GM12878 (cell line): ENCODE results near the gene CTIF. TPM values are rescaled to one million over a fixed set of nuclear protein-coding genes. Genes with fewer than 3 reads are reported as not detected.

Experiments used
- ATAC-seq: fragments of 200-7000 bp; cut with Tn5 transposase; 3 replicates; pipeline ENCODE4 v1.9.1; 2020; ENCODE audit warnings: mild to moderate bottlenecking, moderate library complexity
- BruUV-seq: library from RNA; stranded (reverse); fragments of 400-500 nt; replicated peaks from 2 replicates; lab custom pipeline; 2021; lab: Mats Ljungman, UMichigan
- CTCF ChIA-PET: fragments of 300-600 bp; sonication (Branson Sonifier 250); formaldehyde crosslinking; extraction: SDS; loops from one replicate; lab custom pipeline; 2021; ENCODE audit warnings: inconsistent platforms; lab: Yijun Ruan, JAX
- POLR2A ChIA-PET: fragments of 350-600 bp; formaldehyde crosslinking; extraction: SDS; loops from one replicate; lab custom pipeline; 2021; ENCODE audit warnings: inconsistent platforms; lab: Charles Lee
- RAD21 ChIA-PET: fragments of 300-600 bp; sonication (Branson Sonifier 250); formaldehyde crosslinking; loops from one replicate; lab custom pipeline; 2023; ENCODE audit warnings: antibody characterized with exemption; ENCODE audit not compliant: unreplicated experiment; lab: Charles Lee
- SMC1A ChIA-PET: fragments of 300-600 bp; sonication (Branson Sonifier 250); formaldehyde crosslinking; loops from one replicate; lab custom pipeline; 2023; ENCODE audit not compliant: unreplicated experiment, uncharacterized antibody; lab: Charles Lee
- DNase-seq: peaks from one replicate; pipeline ENCODE4 v3.0.0-alpha.2; 2011; ENCODE audit warnings: low read depth, low spot score
- FAIRE-seq: peaks from 3 replicates; lab custom pipeline; 2011; peaks lifted over from hg19 to GRCh38; lab: Jason Lieb, UNC
- H2AFZ ChIP-seq: 2 replicates; pipeline ENCODE4 v1.6.0; 2011; ENCODE audit warnings: low read depth, low read length, control low read depth; ENCODE audit not compliant: control insufficient read depth
- H3K27ac ChIP-seq: 2 replicates; pipeline ENCODE4 v1.5.1; 2011; ENCODE audit warnings: control low read depth; ENCODE audit not compliant: control insufficient read depth, insufficient read depth
- H3K27me3 ChIP-seq, 2 experiments: replicated peaks in 1 of 2; 2 replicates each; pipeline versions ENCODE4 v1.6.0 to v1.6.1; 2011; ENCODE audit warnings: low read length in 1 of 2; ENCODE audit not compliant: control insufficient read depth in 2 of 2, insufficient read depth in 2 of 2
- H3K36me3 ChIP-seq, 2 experiments: 2 replicates each; pipeline ENCODE4 v1.5.1; 2011; ENCODE audit warnings: low read length in 1 of 2; ENCODE audit not compliant: control insufficient read depth in 2 of 2, insufficient read depth in 2 of 2
- H3K4me1 ChIP-seq: 2 replicates; pipeline ENCODE4 v1.6.1; 2011; ENCODE audit warnings: mild to moderate bottlenecking, low read length, moderate library complexity, mixed read lengths; ENCODE audit not compliant: control insufficient read depth, insufficient read depth
- H3K4me2 ChIP-seq: 2 replicates; pipeline ENCODE4 v1.6.0; 2011; ENCODE audit warnings: control low read depth; ENCODE audit not compliant: control insufficient read depth, insufficient read depth
- H3K4me3 ChIP-seq: fragments of 200-600 bp; sonication (generic); 2 replicates; pipeline ENCODE4 v1.5.1; 2016
- H3K79me2 ChIP-seq: 2 replicates; pipeline ENCODE4 v1.6.0; 2011; ENCODE audit warnings: low read length; ENCODE audit not compliant: control insufficient read depth, insufficient read depth
- H3K9ac ChIP-seq: 2 replicates; pipeline ENCODE4 v1.8.0; 2011; ENCODE audit warnings: low read length, control low read depth, mixed read lengths; ENCODE audit not compliant: control insufficient read depth, insufficient read depth
- H3K9me3 ChIP-seq: replicated peaks from 3 replicates; pipeline ENCODE4 v1.5.1; 2011; ENCODE audit warnings: mild to moderate bottlenecking, low read length; ENCODE audit not compliant: control insufficient read depth, insufficient read depth
- H4K20me1 ChIP-seq: 2 replicates; pipeline ENCODE4 v1.6.0; 2011; ENCODE audit not compliant: control insufficient read depth, insufficient read depth
- MEF2B ChIP-seq: fragments of 450-650 bp; IDR thresholded peaks from 2 replicates; pipeline ENCODE4 v1.6.1; 2018; ENCODE audit warnings: mild to moderate bottlenecking, moderate library complexity; ENCODE audit not compliant: partially characterized antibody, poor library complexity, severe bottlenecking
- PAX8 ChIP-seq: fragments of 450-650 bp; IDR thresholded peaks from 2 replicates; pipeline ENCODE4 v1.6.1; 2017; ENCODE audit warnings: mild to moderate bottlenecking, moderate library complexity
- RAD21 ChIP-seq: IDR thresholded peaks from 2 replicates; pipeline ENCODE4 v1.6.1; 2011; ENCODE audit warnings: mild to moderate bottlenecking, low read depth, low read length, moderate library complexity; ENCODE audit not compliant: insufficient read depth
- RBBP5 ChIP-seq: fragments of 200-600 bp; sonication (generic); conservative IDR thresholded peaks from 2 replicates; pipeline ENCODE4 v1.6.1; 2016
- WGBS: methylation state at CpG from one replicate; pipeline ENCODE4 v1.1.6; 2016; ENCODE audit warnings: low lambda C conversion rate; ENCODE audit not compliant: insufficient replicate concordance, insufficient coverage; ENCODE audit errors: missing lambda C conversion rate; 5-methylcytosine and 5-hydroxymethylcytosine counted together
- in situ Hi-C: fragments of 300-500 bp; cut with MboI; formaldehyde crosslinking; loops from 9 replicates; pipeline ENCODE4 v1.14.3; 2018; ENCODE audit warnings: mixed read lengths
- intact Hi-C: fragments of 100-400 bp; cut with micrococcal nuclease; formaldehyde crosslinking; loops from one replicate; pipeline ENCODE4 v1.14.2; 2022; ENCODE audit not compliant: unreplicated experiment
- polyA plus RNA-seq, 11 experiments: library from polyadenylated mRNA; depleted of rRNA in 4 of 11; unstranded in 6 of 11; stranded (reverse) in 5 of 11; fragments of >200 nt; fragmentation: Nextera tagmentation in 4 of 11; fragmentation: Illumina TruSeq in 1 of 11; extraction: Ambion mirVana in 4 of 11; extraction: Trizol in 1 of 11; gene quantifications; 1 replicate in 1 of 11; 2 replicates in 10 of 11; pipeline versions ENCODE4 v1.2.1 to v1.2.3, GENCODE V29; 2011 to 2016; ENCODE audit warnings: inconsistent platforms in 2 of 11, missing spikeins in 2 of 11, low read depth in 1 of 11
- total RNA-seq, 4 experiments: library from RNA; depleted of rRNA in 3 of 4; stranded (reverse); fragments of >200 nt in 3 of 4; fragmentation: Illumina TruSeq in 1 of 4; extraction: Trizol in 1 of 4; gene quantifications; 2 replicates each; pipeline versions ENCODE4 v1.2.1 to v1.2.3, GENCODE V29; 2013 to 2021

Gene CTIF
- total and polyA plus RNA-seq, 10 of the 15 experiments (the other 5 are each of a cell fraction or from before 2014, with no cell fraction given): 0.06 to 11.6 (median 2.5) TPM

GRCh38 chr18:48662011-48662661 is 123.3 kb downstream of the CTIF start (continued):
- no peak for TF ChIP-seq MEF2B
- TF ChIP-seq, all 136 proteins: peak for 0

GRCh38 chr18:48663096-48663930 is 124.5 kb downstream of the CTIF start:
- SMC1A ChIA-PET: no interaction called here
- no peak for FAIRE-seq
- Histone ChIP-seq H3K4me1 (no peaks in the 10 kb centered on the region), H3K27me3 (no peaks in the 10 kb centered on the region; a peak in 1 of 4 replicates), H4K20me1 (no peaks in the 10 kb centered on the region), H3K4me3 (no peak overlapping the region), H3K9ac (no peak overlapping the region), H3K4me2 (no peak overlapping the region)
- POLR2A ChIA-PET: no interaction called here
- ATAC-seq: no peak
- RAD21 ChIA-PET: no interaction called here
- intact Hi-C loops: no loop called here
- no peak for DNase-seq
- CTCF ChIA-PET: interaction anchor here (0.6 to 1.0 kb wide), 2 partner anchors 186 to 517 kb away, joined by 3 to 4 read pairs; no protein-coding TSS in a partner anchor
- 72% methylated on average over 13 of the region's 14 CpGs for WGBS
- BruUV-seq: no TSS peak
- TF ChIP-seq RAD21 (no peak), PAX8 (no peak), RBBP5 (no peak)
- TF ChIP-seq, all 136 proteins: peak for 0
- no peaks in the 10 kb centered on the region for H3K9me3 ChIP-seq
- no peak overlapping the region for H3K27ac ChIP-seq
- in situ Hi-C loops: loop anchor here (5.0 kb wide), 1 partner anchor 191 kb away; no protein-coding TSS in a partner anchor
- H2AFZ ChIP-seq: no peak overlapping the region
- H3K36me3 ChIP-seq: no peaks in the 10 kb centered on the region; a peak in 1 of 4 replicates
- H3K79me2 ChIP-seq: no peaks in the 10 kb centered on the region
